Heart right ventricle (tissue), 16 donors: ENCODE results near the gene LHB. TPM values are rescaled to one million over a fixed set of nuclear protein-coding genes. Genes with fewer than 3 reads are reported as not detected.

Experiments used
- ATAC-seq, 8 donors: fragments of 200-7000 bp; cut with Tn5 transposase; one replicate each; pipeline ENCODE4 v1.9.1; 2020; ENCODE audit warnings: mild to moderate bottlenecking in 8 of 8, moderate library complexity in 8 of 8, moderate number of reproducible peaks in 1 of 8
- DNase-seq, 2 donors: peaks; one replicate each; pipeline ENCODE4 v3.0.0-alpha.2; 2020
- H3K27ac ChIP-seq, 10 donors: fragments of 200-600 bp; sonication (generic) in 2 of 10; one replicate each; pipeline versions ENCODE4 v1.5.0 to v1.8.0; 2020 to 2022; ENCODE audit warnings: mild to moderate bottlenecking in 3 of 10
- H3K27me3 ChIP-seq, 7 donors: fragments of 200-600 bp; one replicate each; pipeline ENCODE4 v1.8.0; 2021 to 2022; ENCODE audit warnings: mild to moderate bottlenecking in 2 of 7
- H3K36me3 ChIP-seq, 9 donors: fragments of 200-600 bp; sonication (generic) in 1 of 9; one replicate each; pipeline versions ENCODE4 v1.5.0 to v1.8.0; 2020 to 2022; ENCODE audit warnings: mild to moderate bottlenecking in 2 of 9
- H3K4me1 ChIP-seq, 9 donors: fragments of 200-600 bp; sonication (generic) in 1 of 9; one replicate each; pipeline versions ENCODE4 v1.5.0 to v1.8.0; 2020 to 2022; ENCODE audit warnings: mild to moderate bottlenecking in 4 of 9
- H3K4me3 ChIP-seq, 10 donors: fragments of 200-600 bp; sonication (generic) in 2 of 10; one replicate each; pipeline versions ENCODE4 v1.5.0 to v1.8.0; 2020 to 2022; ENCODE audit warnings: mild to moderate bottlenecking in 7 of 10, moderate library complexity in 2 of 10
- H3K9me3 ChIP-seq, 11 donors: fragments of 200-600 bp in 10 of 11; sonication (generic) in 2 of 11; one replicate each; pipeline versions ENCODE4 v1.5.0 to v1.8.0; 2013 to 2022; ENCODE audit warnings: mild to moderate bottlenecking in 2 of 11, control low read depth in 1 of 11, moderate library complexity in 1 of 11
- WGBS, 2 donors: extraction: QIAGEN DNeasy Blood & Tissue Kit; methylation state at CpG; one replicate each; pipeline ENCODE4 v1.1.7; 2013; ENCODE audit warnings: inconsistent platforms in 1 of 2; 5-methylcytosine and 5-hydroxymethylcytosine counted together
- intact Hi-C, 10 donors: fragments of 100-400 bp; cut with DNase I; formaldehyde crosslinking; loops; one replicate each; pipeline versions ENCODE4 v1.11.1 to v1.14.2; 2022
- polyA plus RNA-seq, 2 donors: library from polyadenylated mRNA; stranded (reverse); fragments of 200-250 nt; gene quantifications; one replicate each; pipeline ENCODE4 v1.2.3, GENCODE V29; 2013
- total RNA-seq, 10 donors: library from RNA; stranded (reverse); fragmentation: NEBNext Ultra II Directional in 3 of 10; extraction: Animal tissue kit (Norgen Biotek cat#: 25700) in 3 of 10; gene quantifications; one replicate each; pipeline versions ENCODE4 v1.2.1 to v1.2.4, GENCODE V29; 2021 to 2023
- TF ChIP-seq, protein P1 (sequence below), 9 donors: fragments of 200-600 bp; sonication (generic) in 2 of 9; IDR thresholded peaks; one replicate each; pipeline versions ENCODE4 v1.5.0 to v1.8.0; 2021 to 2022; ENCODE audit warnings: antibody characterized with exemption in 9 of 9, mild to moderate bottlenecking in 5 of 9, moderate library complexity in 1 of 9
- donor health status: Arrhythmogenic right ventricular cardiomyopathy.
- donor health status: ischemic (EF 13 %, LVEDD 7.1; RV severe dilation, severe dysfunction).
- donor health status: healthy with polysubstance abuse.
- donor health status: DM: no; HTN: yes; CAD: no.
- donor health status: DM: no; HTN: no; CAD: no.
- donor health status: ischemic (EF 25% LVEDD 6.9; RV normal size, moderate dysfunction).
- donor health status: ischemic (EF 25% LVEDD 5.7; RV mildly dilated, moderate dysfunction).
- donor health status: healthy.
- donor health status: DM: yes; HTN: yes; CAD: no.
- donor health status: Ischemic cardiomyopathy.
- donor health status: ischemic (EF 35%, LVEDD 5.7; RV mildly dilated, moderate dysfunction).
- donor health status: nonischemic (EF 11% LVEDD 7.7; RV severe dilation, severe dysfunction).
- donor health status: DM: yes; HTN: yes; CAD: no.
- donor health status: PGD.
- donor health status: ischemic (EF 29% LVEDD 5.4; RV normal size, mild dysfunction).
- donor health status: nonischemic (EF 23%, LVEDD 6.1; RV moderate dilation, normal function).

Gene LHB
- total and polyA plus RNA-seq, 12 donors, result not detected

DNA sequence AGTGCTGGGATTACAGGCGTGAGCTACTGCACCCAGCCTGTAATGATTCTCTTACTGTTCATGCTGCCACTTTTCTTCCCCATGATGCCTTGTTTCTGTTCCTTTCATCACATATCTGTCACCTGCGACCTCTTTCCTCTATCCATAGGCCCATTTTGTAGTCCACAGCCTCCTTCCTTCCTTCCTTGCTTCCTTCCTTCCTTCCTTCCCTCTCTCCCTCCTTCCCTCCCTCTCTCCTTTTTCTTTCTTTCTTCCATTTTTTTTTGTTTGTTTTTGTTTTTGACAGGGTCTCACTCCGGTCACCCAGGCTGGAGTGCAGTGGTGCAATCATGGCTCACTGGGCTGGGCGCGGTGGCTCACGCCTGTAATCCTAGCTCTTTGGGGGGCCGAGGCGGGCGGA, 28.0 kb downstream of the LHB start:
- DNase-seq, result no peak
- no peaks in the 10 kb centered on the region for H3K9me3 ChIP-seq
- peaks cover 9 to 42% (median 30%) of the 10 kb centered on the region in 9 donors for H3K4me1 ChIP-seq
- H3K36me3 ChIP-seq, result peaks cover 0 to 71% (median 42%) of the 10 kb centered on the region in 9 donors
- H3K27me3 ChIP-seq, result no peaks in the 10 kb centered on the region
- H3K4me3 ChIP-seq, result no peak overlapping the region
- 91 to 95% methylated on average over 9 of the region's 9 CpGs for WGBS, 2 donors
- TF ChIP-seq, protein P1, sequence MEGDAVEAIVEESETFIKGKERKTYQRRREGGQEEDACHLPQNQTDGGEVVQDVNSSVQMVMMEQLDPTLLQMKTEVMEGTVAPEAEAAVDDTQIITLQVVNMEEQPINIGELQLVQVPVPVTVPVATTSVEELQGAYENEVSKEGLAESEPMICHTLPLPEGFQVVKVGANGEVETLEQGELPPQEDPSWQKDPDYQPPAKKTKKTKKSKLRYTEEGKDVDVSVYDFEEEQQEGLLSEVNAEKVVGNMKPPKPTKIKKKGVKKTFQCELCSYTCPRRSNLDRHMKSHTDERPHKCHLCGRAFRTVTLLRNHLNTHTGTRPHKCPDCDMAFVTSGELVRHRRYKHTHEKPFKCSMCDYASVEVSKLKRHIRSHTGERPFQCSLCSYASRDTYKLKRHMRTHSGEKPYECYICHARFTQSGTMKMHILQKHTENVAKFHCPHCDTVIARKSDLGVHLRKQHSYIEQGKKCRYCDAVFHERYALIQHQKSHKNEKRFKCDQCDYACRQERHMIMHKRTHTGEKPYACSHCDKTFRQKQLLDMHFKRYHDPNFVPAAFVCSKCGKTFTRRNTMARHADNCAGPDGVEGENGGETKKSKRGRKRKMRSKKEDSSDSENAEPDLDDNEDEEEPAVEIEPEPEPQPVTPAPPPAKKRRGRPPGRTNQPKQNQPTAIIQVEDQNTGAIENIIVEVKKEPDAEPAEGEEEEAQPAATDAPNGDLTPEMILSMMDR (IDR thresholded peaks at IDR 0.05), result no peak
- peak overlapping the region in 5 of 10 donors; percentile 90 to 98 (median 96) for H3K27ac ChIP-seq
- intact Hi-C loops, result no loop called here
- ATAC-seq, result no peak

DNA sequence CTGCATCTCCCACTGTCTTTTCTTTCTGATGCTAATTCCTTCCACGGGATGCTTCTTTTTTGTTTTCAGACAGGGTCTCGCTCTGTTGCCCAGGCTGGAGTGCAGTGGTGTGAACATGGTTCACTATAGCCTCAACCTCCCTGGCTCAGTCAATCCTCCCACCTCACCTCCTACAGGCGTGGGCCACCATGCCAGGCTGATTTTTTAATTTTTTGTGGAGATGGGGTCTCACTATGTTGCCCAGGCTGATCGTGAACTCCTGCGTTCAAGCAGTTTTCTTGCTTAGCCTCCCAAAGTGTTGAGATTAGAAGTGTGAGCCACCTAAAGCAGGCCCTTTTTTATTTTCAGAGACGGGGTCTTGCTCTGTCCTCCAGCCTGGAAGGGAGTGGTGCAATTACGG, 28.6 kb downstream of the LHB start:
- DNase-seq, result no peak
- Histone ChIP-seq H3K9me3 (no peaks in the 10 kb centered on the region), H3K36me3 (peaks cover 0 to 77% (median 46%) of the 10 kb centered on the region in 9 donors), H3K4me1 (peaks cover 9 to 47% (median 30%) of the 10 kb centered on the region in 9 donors), H3K4me3 (no peak overlapping the region), H3K27me3 (no peaks in the 10 kb centered on the region), H3K27ac (peak overlapping the region in 3 of 10 donors; percentile 36 to 96 (median 90))
- ATAC-seq, result no peak
- WGBS, 2 donors, result 88 to 95% methylated on average over 7 of the region's 7 CpGs
- intact Hi-C loops, result no loop called here
- TF ChIP-seq, protein P1 (IDR thresholded peaks at IDR 0.05), result no peak

DNA sequence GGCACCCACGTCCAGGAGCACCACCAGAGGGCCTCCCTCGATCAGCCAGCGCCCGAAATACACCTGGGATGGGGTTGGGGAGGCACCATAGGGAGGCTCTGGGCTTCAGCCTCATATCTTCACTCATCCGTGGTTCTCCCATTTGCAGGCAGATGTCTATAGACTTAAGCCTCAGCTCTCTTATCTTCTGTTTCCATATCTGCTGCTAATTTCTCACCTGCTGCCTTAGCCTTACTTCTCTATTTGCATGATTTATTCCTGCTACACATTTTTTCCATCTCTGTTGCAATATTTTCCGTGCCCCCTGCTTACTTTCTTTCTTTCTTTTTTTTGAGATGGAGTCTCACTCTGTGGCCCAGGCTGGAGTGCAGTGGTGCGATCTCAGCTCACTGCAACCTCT, 29.6 kb downstream of the LHB start:
- DNase-seq (no peak), ATAC-seq (no peak)
- TF ChIP-seq, protein P1 (IDR thresholded peaks at IDR 0.05), result no peak
- no peak overlapping the region for H3K4me3 ChIP-seq
- H3K9me3 ChIP-seq, result no peaks in the 10 kb centered on the region
- 88% methylated on average over 7 of the region's 7 CpGs for WGBS, 2 donors
- intact Hi-C loops, result no loop called here
- H3K36me3 ChIP-seq, result peaks cover 0 to 87% (median 46%) of the 10 kb centered on the region in 9 donors
- no peak overlapping the region for H3K27ac ChIP-seq
- no peaks in the 10 kb centered on the region for H3K27me3 ChIP-seq
- H3K4me1 ChIP-seq, result peaks cover 9 to 47% (median 28%) of the 10 kb centered on the region in 9 donors

DNA sequence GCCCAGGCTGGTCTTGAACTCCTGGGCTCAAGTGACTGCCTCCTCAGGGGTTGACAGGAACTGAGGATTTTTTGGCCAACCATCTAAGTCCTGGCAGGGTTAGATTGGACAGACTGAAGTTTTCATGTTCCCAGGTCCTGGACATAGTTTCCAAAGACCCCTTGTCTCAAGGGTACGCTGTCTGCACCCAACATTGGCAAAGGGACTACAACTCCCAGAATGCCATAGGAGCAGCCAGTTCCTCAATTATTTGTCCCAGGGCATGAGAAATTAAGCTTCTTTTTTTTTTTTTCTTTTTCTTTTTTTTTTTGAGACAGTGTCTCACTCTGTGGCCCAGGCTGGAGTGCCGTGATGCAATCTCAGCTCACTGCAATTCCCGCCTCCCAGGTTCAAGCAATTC, 30.7 kb downstream of the LHB start:
- Histone ChIP-seq H3K9me3 (no peaks in the 10 kb centered on the region), H3K27me3 (no peaks in the 10 kb centered on the region), H3K36me3 (peaks cover 0 to 98% (median 56%) of the 10 kb centered on the region in 9 donors), H3K27ac (peak overlapping the region in 3 of 10 donors; percentile 0 to 11 (median 9)), H3K4me3 (no peak overlapping the region), H3K4me1 (peaks cover 8 to 37% (median 17%) of the 10 kb centered on the region in 9 donors)
- 92 to 97% methylated on average over 3 of the region's 3 CpGs for WGBS, 2 donors
- intact Hi-C loops, result no loop called here
- TF ChIP-seq, protein P1 (IDR thresholded peaks at IDR 0.05), result no peak
- DNase-seq (no peak), ATAC-seq (no peak)
